Thyroid gland (tissue), 4 donors: ENCODE results near the gene PDE1C. TPM values are rescaled to one million over a fixed set of nuclear protein-coding genes. Genes with fewer than 3 reads are reported as not detected.

ENCODE experiments used
- DNase-seq, 2 donors: peaks; one replicate each; pipeline ENCODE4 v3.0.0-alpha.2; 2019
- H3K27ac ChIP-seq, 3 donors: fragments of 200-600 bp; sonication (generic); 1 replicate in 2 of 3; 2 replicates in 1 of 3; pipeline ENCODE4 v1.5.1; 2016 to 2019; ENCODE audit warnings: mild to moderate bottlenecking in 1 of 3, moderate library complexity in 1 of 3
- H3K27me3 ChIP-seq: fragments of 200-600 bp; sonication (generic); one replicate; pipeline ENCODE4 v1.5.1; 2019
- H3K36me3 ChIP-seq, 2 donors: fragments of 200-600 bp; sonication (generic); one replicate each; pipeline ENCODE4 v1.5.1; 2016 to 2019
- H3K4me1 ChIP-seq, 2 donors: fragments of 200-600 bp; sonication (generic); one replicate each; pipeline ENCODE4 v1.5.1; 2017 to 2019
- H3K4me3 ChIP-seq, 3 donors: fragments of 200-600 bp; sonication (generic); replicated peaks in 1 of 3; 1 replicate in 2 of 3; 2 replicates in 1 of 3; pipeline ENCODE4 v1.5.1; 2016; ENCODE audit warnings: mild to moderate bottlenecking in 1 of 3
- H3K9me3 ChIP-seq: fragments of 200-600 bp; sonication (generic); one replicate; pipeline ENCODE4 v1.5.1; 2017
- CTCF ChIP-seq, 6 experiments: fragments of 200-600 bp in 3 of 6; fragments of 450-650 bp in 3 of 6; sonication (generic) in 3 of 6; IDR thresholded peaks; one replicate each; pipeline ENCODE4 v1.5.1; 2016 to 2019; ENCODE audit warnings: antibody characterized with exemption in 6 of 6, mild to moderate bottlenecking in 2 of 6, inconsistent platforms in 1 of 6, moderate library complexity in 1 of 6
- POLR2A ChIP-seq, 2 donors: fragments of 450-650 bp; IDR thresholded peaks; one replicate each; pipeline ENCODE4 v1.6.1; 2017; ENCODE audit warnings: antibody characterized with exemption in 2 of 2, mild to moderate bottlenecking in 2 of 2, moderate library complexity in 1 of 2
- WGBS, 2 donors: methylation state at CpG; one replicate each; pipeline ENCODE4 v1.1.5; 2017; 5-methylcytosine and 5-hydroxymethylcytosine counted together
- intact Hi-C: fragments of 100-400 bp; cut with DNase I; formaldehyde crosslinking; loops from one replicate; pipeline ENCODE4 v1.15.1; 2023
- total RNA-seq, 4 donors: library from RNA; depleted of rRNA; stranded (reverse); fragments of >200 nt; gene quantifications; one replicate each; pipeline ENCODE4 v1.2.3, GENCODE V29; 2016

PDE1C gene
- total RNA-seq, 4 donors from 2014 or later, result 2.8 to 7.8 (median 4.0) TPM

- DNase-seq, result no peak
- H3K36me3 ChIP-seq, result no peaks in the 10 kb centered on the region
- intact Hi-C loops, result no loop called here
- H3K27me3 ChIP-seq, result no peaks in the 10 kb centered on the region
- H3K9me3 ChIP-seq, result no peaks in the 10 kb centered on the region
- no peaks in the 10 kb centered on the region for H3K4me1 ChIP-seq
- H3K27ac ChIP-seq, result no peak overlapping the region
- TF ChIP-seq CTCF (IDR thresholded peaks at IDR 0.05), result no peak
- TF ChIP-seq POLR2A (IDR thresholded peaks at IDR 0.05), result no peak
- H3K4me3 ChIP-seq, result no peak overlapping the region
- WGBS, 2 donors, result 71 to 85% methylated on average over 2 of the region's 2 CpGs
Measured at GRCh38 chr7:31805209-31805818, 264.9 kb downstream of the PDE1C start.

- TF ChIP-seq POLR2A (IDR thresholded peaks at IDR 0.05) (no peak), CTCF (IDR thresholded peaks at IDR 0.05) (no peak)
- Histone ChIP-seq H3K36me3 (no peaks in the 10 kb centered on the region), H3K4me3 (no peak overlapping the region), H3K27me3 (no peaks in the 10 kb centered on the region), H3K4me1 (no peaks in the 10 kb centered on the region), H3K9me3 (no peaks in the 10 kb centered on the region), H3K27ac (no peak overlapping the region)
- DNase-seq, result no peak
- WGBS, 2 donors, result 73 to 75% methylated on average over 5 of the region's 5 CpGs
- intact Hi-C loops, result no loop called here
Measured at GRCh38 chr7:31796375-31796774, 273.8 kb downstream of the PDE1C start.

- no peaks in the 10 kb centered on the region for H3K4me1 ChIP-seq
- H3K4me3 ChIP-seq, result no peak overlapping the region
- no peaks in the 10 kb centered on the region for H3K36me3 ChIP-seq
- TF ChIP-seq POLR2A (IDR thresholded peaks at IDR 0.05) (no peak), CTCF (IDR thresholded peaks at IDR 0.05) (no peak)
- H3K9me3 ChIP-seq, result no peaks in the 10 kb centered on the region
- H3K27me3 ChIP-seq, result no peaks in the 10 kb centered on the region
- intact Hi-C loops, result no loop called here
- DNase-seq, result no peak
- WGBS, 2 donors, result 45 to 59% methylated on average over 2 of the region's 2 CpGs
- no peak overlapping the region for H3K27ac ChIP-seq
Measured at GRCh38 chr7:31794851-31795344, 275.3 kb downstream of the PDE1C start.

- Histone ChIP-seq H3K36me3 (no peaks in the 10 kb centered on the region), H3K27me3 (no peaks in the 10 kb centered on the region), H3K4me3 (no peak overlapping the region), H3K9me3 (no peaks in the 10 kb centered on the region), H3K4me1 (no peaks in the 10 kb centered on the region), H3K27ac (no peak overlapping the region)
- WGBS, 2 donors, result 72% methylated on average over 2 of the region's 2 CpGs
- intact Hi-C loops, result no loop called here
- DNase-seq, result no peak
- TF ChIP-seq POLR2A (IDR thresholded peaks at IDR 0.05), result no peak
Measured at GRCh38 chr7:31791881-31792280, 278.3 kb downstream of the PDE1C start.

GRCh38 chr7:31788883-31789680, 281.1 kb downstream of the PDE1C start:
- 80 to 85% methylated on average over 3 of the region's 3 CpGs for WGBS, 2 donors
- no peaks in the 10 kb centered on the region for H3K9me3 ChIP-seq
- H3K27ac ChIP-seq, result no peak overlapping the region
- no peaks in the 10 kb centered on the region for H3K27me3 ChIP-seq
- DNase-seq, result no peak
- TF ChIP-seq POLR2A (IDR thresholded peaks at IDR 0.05) (no peak), CTCF (IDR thresholded peaks at IDR 0.05) (no peak)
- H3K36me3 ChIP-seq, result no peaks in the 10 kb centered on the region
- H3K4me1 ChIP-seq, result no peaks in the 10 kb centered on the region
- no peak overlapping the region for H3K4me3 ChIP-seq
- intact Hi-C loops, result no loop called here
